Naive B cell (primary cell): ENCODE measurements around the gene CNTNAP5. TPM values are rescaled to one million over a fixed set of nuclear protein-coding genes. Genes with fewer than 3 reads are reported as not detected.

ENCODE experiments used
- ATAC-seq, 2 donors: fragments of 150-1000 bp; cut with Tn5 transposase; 2 replicates each; pipeline ENCODE4 v1.10.0; 2021; ENCODE audit warnings: low read depth in 2 of 2, mild to moderate bottlenecking in 2 of 2, moderate library complexity in 2 of 2
- DNase-seq: peaks from one replicate; pipeline ENCODE4 v3.0.0; 2022
- H3K27ac Mint-ChIP-seq, 6 donors: one replicate each; pipeline ENCODE4 v1.8.0; 2020 to 2022; ENCODE audit warnings: mild to moderate bottlenecking in 6 of 6, mixed read lengths in 6 of 6, moderate library complexity in 5 of 6, inconsistent platforms in 2 of 6
- H3K27me3 Mint-ChIP-seq, 3 donors: one replicate each; pipeline ENCODE4 v1.8.0; 2021 to 2022; ENCODE audit warnings: mixed read lengths in 3 of 3, mild to moderate bottlenecking in 1 of 3
- H3K36me3 Mint-ChIP-seq, 2 donors: one replicate each; pipeline ENCODE4 v1.8.0; 2020 to 2022; ENCODE audit warnings: mixed read lengths in 2 of 2, inconsistent platforms in 1 of 2, mild to moderate bottlenecking in 1 of 2
- H3K4me1 Mint-ChIP-seq, 3 donors: one replicate each; pipeline ENCODE4 v1.8.0; 2020 to 2022; ENCODE audit warnings: mixed read lengths in 3 of 3, inconsistent platforms in 1 of 3, mild to moderate bottlenecking in 1 of 3, moderate library complexity in 1 of 3
- H3K4me3 Mint-ChIP-seq, 8 donors: one replicate each; pipeline ENCODE4 v1.8.0; 2020 to 2022; ENCODE audit warnings: mild to moderate bottlenecking in 8 of 8, mixed read lengths in 8 of 8, moderate library complexity in 8 of 8, inconsistent platforms in 2 of 8
- H3K9me3 Mint-ChIP-seq, 7 donors: one replicate each; pipeline ENCODE4 v1.8.0; 2020 to 2022; ENCODE audit warnings: mixed read lengths in 7 of 7, mild to moderate bottlenecking in 5 of 7, inconsistent platforms in 2 of 7, moderate library complexity in 1 of 7
- polyA plus RNA-seq, 6 donors: library from polyadenylated mRNA; unstranded; fragments of 300-500 nt; fragmentation: Illumina TruSeq; gene quantifications; one replicate each; pipeline ENCODE4 v1.2.3, GENCODE V29; 2021; ENCODE audit warnings: low read depth in 6 of 6

CNTNAP5 gene
- polyA plus RNA-seq, 6 donors from 2014 or later: not detected

DNA sequence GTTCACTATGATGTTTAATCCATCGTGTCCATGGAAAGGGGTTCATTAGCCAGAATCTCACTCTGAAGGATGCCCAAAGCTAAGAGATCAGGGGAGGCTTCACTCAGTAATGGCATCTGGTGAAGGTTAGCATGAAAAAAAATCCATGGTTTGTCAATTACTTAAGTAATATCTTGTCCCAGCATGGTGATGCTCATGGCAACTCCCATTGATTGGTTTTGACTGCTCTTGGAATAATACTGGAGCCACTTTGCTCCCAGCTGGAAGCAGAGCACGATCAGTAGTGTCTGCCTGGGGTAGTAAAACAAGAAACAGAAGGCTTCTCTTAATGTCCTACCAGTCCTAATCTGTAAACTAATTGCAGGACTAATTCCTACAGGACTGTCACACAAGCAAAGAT is 799.4 kb downstream of the CNTNAP5 start:
- no peak for ATAC-seq
- Mint-ChIP-seq H3K4me1 (no peaks in the 10 kb centered on the region), H3K4me3 (no peak overlapping the region), H3K36me3 (no peaks in the 10 kb centered on the region), H3K27ac (no peak overlapping the region), H3K27me3 (no peaks in the 10 kb centered on the region), H3K9me3 (peaks cover 0 to 10% (median 4%) of the 10 kb centered on the region in 7 donors)
- no peak for DNase-seq

DNA sequence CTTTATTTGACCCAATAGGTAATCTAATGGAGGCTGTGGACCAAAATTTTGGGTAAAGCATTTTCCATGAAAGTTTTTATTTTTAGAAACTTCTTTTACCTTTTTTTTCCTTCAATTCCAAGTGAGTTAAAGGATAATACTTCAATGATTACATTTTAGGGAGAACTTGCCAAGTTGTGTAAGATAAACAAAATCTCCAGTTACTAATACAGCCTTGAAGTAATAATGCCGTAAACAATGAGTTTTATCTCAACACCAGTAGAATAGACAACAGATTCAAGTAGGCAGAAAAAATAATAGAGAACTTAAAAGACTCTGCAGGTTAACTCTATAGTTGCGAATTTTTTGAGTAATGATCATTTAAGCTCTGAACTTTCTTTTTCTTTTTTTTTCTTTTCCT is 807.4 kb downstream of the CNTNAP5 start:
- Mint-ChIP-seq H3K4me3 (no peak overlapping the region), H3K9me3 (peaks cover 0 to 10% (median 3%) of the 10 kb centered on the region in 7 donors), H3K36me3 (no peaks in the 10 kb centered on the region), H3K4me1 (no peaks in the 10 kb centered on the region), H3K27me3 (no peaks in the 10 kb centered on the region), H3K27ac (no peak overlapping the region)
- ATAC-seq (no peak), DNase-seq (no peak)

DNA sequence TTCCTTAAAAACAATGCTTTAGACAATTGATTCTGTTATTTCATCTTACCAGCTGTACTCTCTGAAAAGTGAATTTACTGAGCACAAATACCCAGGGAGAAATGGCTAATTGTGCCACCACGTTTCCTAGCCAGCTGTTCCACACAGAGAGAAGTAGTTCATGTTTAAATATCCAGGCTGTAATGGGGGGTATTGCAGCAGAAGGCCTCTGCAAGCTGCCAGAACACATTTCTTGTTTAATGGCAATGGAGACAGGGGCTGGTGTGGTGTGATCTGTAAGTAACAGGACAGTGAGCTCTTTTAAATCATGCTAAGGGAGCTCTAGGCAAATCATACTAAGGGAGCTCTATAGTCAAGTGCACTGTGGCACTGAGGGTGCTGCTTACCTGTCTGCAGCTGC is 809.2 kb downstream of the CNTNAP5 start:
- Mint-ChIP-seq H3K27me3 (no peaks in the 10 kb centered on the region), H3K9me3 (peaks cover 0 to 8% (median 4%) of the 10 kb centered on the region in 7 donors), H3K27ac (no peak overlapping the region), H3K36me3 (no peaks in the 10 kb centered on the region), H3K4me1 (no peaks in the 10 kb centered on the region), H3K4me3 (no peak overlapping the region)
- no peak for DNase-seq
- no peak for ATAC-seq

DNA sequence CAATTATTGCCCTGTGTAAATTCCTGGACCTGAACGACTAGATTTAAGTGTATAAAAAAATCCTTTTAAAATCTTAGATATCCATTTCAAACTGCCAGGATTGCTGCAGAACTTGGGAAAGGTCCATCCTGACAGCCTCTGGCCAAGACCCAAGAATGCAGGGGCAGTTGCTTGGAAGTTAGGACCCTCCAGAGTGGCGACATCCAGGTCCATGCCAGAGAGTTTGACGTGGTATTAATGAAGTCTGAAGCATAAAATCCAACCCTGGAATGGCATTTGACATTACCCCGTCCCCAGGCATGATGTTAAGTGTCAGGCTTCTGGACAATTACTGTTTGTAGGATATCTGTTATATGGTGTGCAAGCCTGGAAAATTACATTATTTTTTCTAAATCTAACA is 810.2 kb downstream of the CNTNAP5 start:
- DNase-seq (no peak), ATAC-seq (no peak)
- H3K27ac Mint-ChIP-seq: no peak overlapping the region
- H3K4me3 Mint-ChIP-seq: peak overlapping the region in 1 of 8 donors; percentile 8
- peaks cover 0 to 8% (median 5%) of the 10 kb centered on the region in 7 donors for H3K9me3 Mint-ChIP-seq
- no peaks in the 10 kb centered on the region for H3K27me3 Mint-ChIP-seq
- no peaks in the 10 kb centered on the region for H3K4me1 Mint-ChIP-seq
- H3K36me3 Mint-ChIP-seq: no peaks in the 10 kb centered on the region

DNA sequence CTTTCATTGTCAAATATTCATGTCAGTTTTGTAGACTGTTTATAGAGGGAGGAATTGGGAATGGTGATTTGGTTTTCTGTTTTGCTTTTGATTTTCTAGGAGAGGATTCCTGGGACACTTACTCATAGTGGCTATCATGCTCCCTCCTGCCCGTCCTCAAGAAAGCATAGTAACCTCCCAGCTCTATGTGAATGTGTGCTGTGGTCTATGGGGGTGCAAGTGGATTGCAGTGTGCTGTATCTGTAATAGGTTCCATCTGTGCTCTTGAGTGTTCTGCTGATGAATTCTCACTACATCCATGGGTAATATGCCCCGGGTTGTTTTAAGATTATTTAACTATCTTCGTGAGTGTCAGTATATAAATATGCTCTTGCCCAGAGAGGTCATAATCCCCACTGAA is 811.3 kb downstream of the CNTNAP5 start:
- Mint-ChIP-seq H3K27ac (no peak overlapping the region), H3K27me3 (no peaks in the 10 kb centered on the region), H3K4me1 (no peaks in the 10 kb centered on the region), H3K36me3 (no peaks in the 10 kb centered on the region), H3K9me3 (peaks cover 0 to 6% (median 4%) of the 10 kb centered on the region in 7 donors), H3K4me3 (no peak overlapping the region)
- DNase-seq (no peak), ATAC-seq (no peak)

DNA sequence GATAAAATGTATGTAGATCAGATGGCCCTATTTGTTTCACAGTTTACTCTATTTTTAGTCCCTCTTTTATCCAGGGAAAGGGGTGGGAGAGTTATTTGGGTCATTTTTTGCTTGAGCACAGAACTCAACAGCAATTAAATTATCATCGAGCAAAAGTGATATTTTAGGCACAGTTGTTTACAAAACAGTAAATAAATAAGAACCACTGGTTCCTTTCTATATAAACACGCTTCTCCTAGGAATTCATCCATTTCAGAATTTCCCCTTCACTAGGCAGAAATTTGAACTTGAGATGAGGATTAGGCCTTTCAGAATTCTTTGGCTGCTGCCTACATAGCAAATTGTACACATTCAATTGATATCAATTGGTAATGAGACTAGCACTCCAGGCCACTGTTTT is 812.4 kb downstream of the CNTNAP5 start:
- Mint-ChIP-seq H3K27me3 (no peaks in the 10 kb centered on the region), H3K4me1 (no peaks in the 10 kb centered on the region), H3K27ac (no peak overlapping the region), H3K36me3 (no peaks in the 10 kb centered on the region), H3K9me3 (peaks cover 0 to 8% (median 4%) of the 10 kb centered on the region in 7 donors), H3K4me3 (no peak overlapping the region)
- no peak for DNase-seq
- no peak for ATAC-seq

DNA sequence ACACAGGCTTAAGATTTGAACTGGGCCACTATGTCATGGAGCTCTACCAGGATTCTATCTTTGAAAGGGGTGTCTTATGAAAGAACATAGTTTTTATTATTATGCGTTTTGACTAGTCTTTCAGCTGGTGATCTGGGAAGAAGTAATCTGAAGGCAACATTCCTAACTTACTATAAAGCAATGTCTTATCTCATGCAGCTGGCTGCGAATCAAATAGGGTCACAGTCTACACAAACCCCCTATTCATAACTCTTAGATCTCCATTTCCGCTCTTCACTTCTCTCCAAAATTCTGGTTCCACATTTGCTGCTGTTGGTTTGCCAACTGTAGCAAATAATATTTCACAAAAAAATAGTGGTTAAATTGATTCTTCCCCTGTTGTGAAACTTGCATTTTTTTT is 813.3 kb downstream of the CNTNAP5 start:
- H3K27ac Mint-ChIP-seq: no peak overlapping the region
- H3K27me3 Mint-ChIP-seq: no peaks in the 10 kb centered on the region
- DNase-seq (no peak), ATAC-seq (no peak)
- H3K9me3 Mint-ChIP-seq: peaks cover 0 to 8% (median 4%) of the 10 kb centered on the region in 7 donors
- H3K36me3 Mint-ChIP-seq: no peaks in the 10 kb centered on the region
- no peaks in the 10 kb centered on the region for H3K4me1 Mint-ChIP-seq
- H3K4me3 Mint-ChIP-seq: no peak overlapping the region

DNA sequence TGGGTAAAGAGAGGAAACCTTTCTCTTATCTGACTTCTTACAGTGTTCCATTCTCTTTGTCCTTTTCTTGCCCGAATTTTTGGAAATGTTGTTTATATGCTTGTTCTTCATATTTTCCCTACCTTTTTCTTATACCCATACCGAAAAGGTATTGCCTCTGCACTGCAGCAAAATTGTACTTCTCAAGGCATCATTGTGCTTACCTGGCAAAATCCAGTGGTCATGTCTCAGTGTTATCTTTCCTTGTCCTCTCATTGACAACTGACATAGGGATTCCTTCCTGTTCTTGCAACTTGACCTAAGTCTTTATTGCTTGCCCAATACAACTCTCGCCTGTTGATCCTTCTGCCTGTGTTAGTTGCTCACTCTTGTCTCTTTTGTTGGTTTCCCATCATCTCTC is 842.2 kb downstream of the CNTNAP5 start:
- DNase-seq: no peak
- no peaks in the 10 kb centered on the region for H3K36me3 Mint-ChIP-seq
- H3K4me3 Mint-ChIP-seq: no peak overlapping the region
- H3K27me3 Mint-ChIP-seq: no peaks in the 10 kb centered on the region
- no peak for ATAC-seq
- no peak overlapping the region for H3K27ac Mint-ChIP-seq
- no peaks in the 10 kb centered on the region for H3K4me1 Mint-ChIP-seq
- H3K9me3 Mint-ChIP-seq: peaks cover 0 to 5% (median 3%) of the 10 kb centered on the region in 7 donors

DNA sequence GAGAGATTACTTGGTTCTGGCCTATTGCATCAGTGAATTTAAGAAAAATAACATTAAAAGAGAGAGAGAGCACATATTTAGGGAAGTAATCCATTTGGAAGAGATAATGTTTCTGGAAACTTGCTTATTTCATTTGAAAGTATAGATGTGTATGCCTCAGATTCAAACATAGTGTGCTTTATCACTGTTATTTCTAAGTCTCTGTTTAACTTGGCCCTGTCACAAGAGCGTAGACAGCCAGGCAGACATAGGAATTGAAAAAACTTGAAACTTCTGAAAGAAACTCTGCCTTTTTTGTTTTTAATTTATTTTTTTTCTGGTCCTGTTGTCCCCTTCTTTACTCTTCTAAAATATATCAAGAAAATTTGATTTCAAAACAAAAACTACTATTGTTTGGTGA is 849.1 kb downstream of the CNTNAP5 start:
- ATAC-seq (no peak), DNase-seq (no peak)
- Mint-ChIP-seq H3K27ac (no peak overlapping the region), H3K36me3 (no peaks in the 10 kb centered on the region), H3K9me3 (peaks cover 0 to 4% (median 0%) of the 10 kb centered on the region in 7 donors), H3K4me1 (no peaks in the 10 kb centered on the region), H3K4me3 (no peak overlapping the region), H3K27me3 (no peaks in the 10 kb centered on the region)

DNA sequence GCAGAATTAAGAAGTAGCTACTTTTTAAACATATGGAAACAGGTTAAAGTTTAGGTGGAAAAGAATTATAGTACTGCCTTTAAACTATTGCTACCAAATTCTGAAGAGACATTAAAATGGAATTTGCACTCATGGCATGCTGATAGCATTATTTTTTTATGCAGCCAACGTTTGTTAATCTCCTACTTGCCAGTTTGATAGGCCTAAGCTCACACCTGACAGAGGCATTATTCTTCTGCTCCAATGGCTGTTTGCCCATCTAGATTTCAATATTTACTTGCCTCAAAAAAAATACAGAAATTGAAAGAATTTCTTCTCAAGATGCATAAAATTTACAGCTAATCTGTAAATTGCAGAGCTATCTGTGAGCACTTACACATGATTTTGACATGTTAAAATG is 849.6 kb downstream of the CNTNAP5 start:
- ATAC-seq: no peak

DNA sequence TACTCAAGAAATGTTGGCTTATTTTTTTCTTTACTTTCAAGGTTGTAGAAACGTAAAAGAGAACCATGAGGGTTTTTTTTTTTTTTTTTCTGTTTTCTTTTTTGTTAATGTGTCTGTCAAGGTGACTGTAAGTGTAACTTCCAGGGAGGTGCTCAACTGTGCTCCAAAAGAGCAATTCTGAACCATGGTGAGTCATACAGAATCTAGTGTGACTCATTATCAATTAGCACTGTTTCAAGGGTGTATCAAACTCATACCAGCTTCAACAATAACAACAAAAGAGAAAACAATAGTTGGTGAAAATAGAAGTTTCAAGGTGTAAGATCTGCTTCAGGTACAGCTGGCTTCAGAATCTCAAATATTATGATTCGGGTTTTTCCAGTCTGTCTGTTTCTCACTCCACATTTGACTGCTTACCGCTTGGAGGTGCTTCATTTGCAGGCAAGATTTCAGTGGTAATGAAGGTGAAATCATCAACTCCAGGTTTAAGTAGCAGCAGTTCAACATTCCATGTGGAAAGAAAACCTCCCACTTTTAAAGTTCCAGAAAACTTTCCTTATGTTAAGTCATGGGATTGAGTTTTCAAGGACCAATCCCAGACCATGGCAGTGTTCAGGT is 850.6 kb downstream of the CNTNAP5 start:
- Mint-ChIP-seq H3K4me3 (no peak overlapping the region), H3K27me3 (no peaks in the 10 kb centered on the region), H3K27ac (no peak overlapping the region), H3K4me1 (no peaks in the 10 kb centered on the region), H3K36me3 (no peaks in the 10 kb centered on the region), H3K9me3 (peaks cover 0 to 3% (median 2%) of the 10 kb centered on the region in 7 donors)
- ATAC-seq (no peak), DNase-seq (no peak)

More for the DNA sequence above, 849.6 kb downstream of the CNTNAP5 start:
- H3K4me3 Mint-ChIP-seq: no peak overlapping the region
- no peak for DNase-seq
- H3K27ac Mint-ChIP-seq: no peak overlapping the region
- no peaks in the 10 kb centered on the region for H3K36me3 Mint-ChIP-seq
- peaks cover 0 to 4% (median 1%) of the 10 kb centered on the region in 7 donors for H3K9me3 Mint-ChIP-seq
- no peaks in the 10 kb centered on the region for H3K27me3 Mint-ChIP-seq
- H3K4me1 Mint-ChIP-seq: no peaks in the 10 kb centered on the region

DNA sequence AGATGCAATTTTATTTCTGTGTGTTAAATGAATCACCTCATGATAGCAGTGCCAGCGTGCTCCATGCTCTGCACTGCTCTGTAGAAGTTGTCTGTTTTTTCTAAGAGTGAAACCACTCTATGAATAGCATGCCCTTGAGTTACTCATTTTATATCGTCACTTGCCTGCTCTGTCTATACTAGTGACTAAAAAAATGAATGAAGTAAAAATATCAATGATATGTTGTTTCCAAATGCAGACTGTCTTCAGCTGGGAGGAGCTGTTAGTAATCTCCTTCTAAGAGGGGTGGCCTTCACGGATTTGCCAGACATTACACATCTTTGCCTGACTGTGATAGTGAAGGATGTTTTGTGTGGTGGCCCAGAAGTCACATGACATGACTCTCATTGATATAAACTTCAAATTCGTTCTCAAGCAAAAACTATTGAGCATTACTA is 852.1 kb downstream of the CNTNAP5 start:
- no peaks in the 10 kb centered on the region for H3K27me3 Mint-ChIP-seq
- no peak for ATAC-seq
- no peak overlapping the region for H3K27ac Mint-ChIP-seq
- no peak overlapping the region for H3K4me3 Mint-ChIP-seq
- no peak for DNase-seq
- H3K36me3 Mint-ChIP-seq: no peaks in the 10 kb centered on the region
- H3K9me3 Mint-ChIP-seq: peaks cover 0 to 3% (median 2%) of the 10 kb centered on the region in 7 donors
- H3K4me1 Mint-ChIP-seq: no peaks in the 10 kb centered on the region

DNA sequence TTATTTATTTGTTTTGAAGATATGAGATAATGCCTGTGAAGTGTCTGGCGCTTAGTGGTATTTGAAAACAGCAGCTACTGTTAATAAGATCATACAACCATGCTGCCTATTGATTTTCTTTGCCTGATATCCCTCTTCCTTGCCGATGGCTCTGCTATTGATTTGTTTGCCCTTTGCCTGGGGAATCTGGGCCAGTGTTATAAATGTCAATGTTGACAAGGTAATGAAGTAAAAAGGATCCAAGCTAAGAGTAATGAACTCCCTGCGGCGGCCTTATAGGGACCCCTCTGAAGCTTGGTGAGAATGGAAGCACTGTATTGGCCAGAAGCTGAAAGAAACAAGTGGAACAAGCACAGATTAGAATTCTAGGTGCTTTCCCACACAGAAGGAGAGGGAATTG is 854.6 kb downstream of the CNTNAP5 start:
- Mint-ChIP-seq H3K9me3 (peaks cover 0 to 6% (median 3%) of the 10 kb centered on the region in 7 donors), H3K4me3 (no peak overlapping the region), H3K4me1 (no peaks in the 10 kb centered on the region), H3K27me3 (no peaks in the 10 kb centered on the region), H3K36me3 (no peaks in the 10 kb centered on the region), H3K27ac (peak overlapping the region in 1 of 6 donors; percentile 92)
- ATAC-seq (no peak), DNase-seq (no peak)

DNA sequence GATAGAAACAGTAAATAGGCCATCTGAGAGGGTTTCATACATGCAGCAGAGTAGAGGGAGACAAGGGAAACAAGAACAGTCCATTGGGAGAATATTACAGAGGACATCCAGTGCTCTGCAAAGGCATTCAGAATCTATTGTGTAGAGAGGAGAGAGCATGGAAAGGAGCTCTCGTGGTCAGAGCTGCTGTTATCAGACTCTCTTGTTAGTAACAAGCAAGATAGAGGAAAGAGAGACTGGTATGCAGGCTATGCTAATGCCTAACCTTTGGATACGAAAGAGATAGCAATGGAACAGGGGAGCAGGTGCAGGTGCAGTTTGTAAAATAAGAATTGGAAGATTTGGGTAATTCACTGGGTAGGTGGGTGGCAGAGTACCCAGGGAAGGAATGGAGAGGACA is 855.9 kb downstream of the CNTNAP5 start:
- H3K36me3 Mint-ChIP-seq: no peaks in the 10 kb centered on the region
- no peak overlapping the region for H3K27ac Mint-ChIP-seq
- H3K4me1 Mint-ChIP-seq: no peaks in the 10 kb centered on the region
- no peak for DNase-seq
- no peaks in the 10 kb centered on the region for H3K27me3 Mint-ChIP-seq
- H3K4me3 Mint-ChIP-seq: no peak overlapping the region
- peaks cover 0 to 8% (median 4%) of the 10 kb centered on the region in 7 donors for H3K9me3 Mint-ChIP-seq
- ATAC-seq: no peak

DNA sequence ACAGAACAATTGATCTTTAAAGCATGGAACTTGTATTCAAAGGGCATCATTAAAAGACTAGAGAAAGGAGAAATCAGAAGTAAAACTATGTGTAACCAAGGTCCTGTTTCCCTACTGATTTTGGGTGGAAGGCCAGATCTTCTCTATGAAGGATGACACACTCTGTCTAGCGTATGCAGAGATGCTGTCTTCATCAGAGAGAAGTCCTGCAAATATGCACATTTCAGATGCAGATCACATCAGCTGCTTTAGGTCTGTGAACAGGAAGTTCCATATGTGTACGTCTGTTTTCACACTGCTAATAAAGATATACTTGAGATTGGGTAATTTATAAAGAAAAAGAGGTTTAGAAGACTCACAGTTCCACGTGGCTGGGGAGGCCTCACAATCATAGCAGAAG is 857.3 kb downstream of the CNTNAP5 start:
- H3K27me3 Mint-ChIP-seq: no peaks in the 10 kb centered on the region
- DNase-seq (no peak), ATAC-seq (no peak)
- H3K27ac Mint-ChIP-seq: no peak overlapping the region
- H3K4me3 Mint-ChIP-seq: no peak overlapping the region
- H3K9me3 Mint-ChIP-seq: peaks cover 0 to 8% (median 4%) of the 10 kb centered on the region in 7 donors
- no peaks in the 10 kb centered on the region for H3K4me1 Mint-ChIP-seq
- no peaks in the 10 kb centered on the region for H3K36me3 Mint-ChIP-seq
